ENCODE results near the gene HIP1R. TPM values are rescaled to one million over a fixed set of nuclear protein-coding genes. Genes with fewer than 3 reads are reported as not detected.

The HIP1R gene
- total and polyA plus RNA-seq, 10 of the 15 experiments (the other 5 are each of a cell fraction or from before 2014, with no cell fraction given), result 0.18 to 27.7 (median 11.7) TPM

GRCh38 chr12:122868471-122869177 lies 33.4 kb downstream of the HIP1R start:
- H2AFZ ChIP-seq (ENCODE audit: control insufficient read depth, low read depth, low read length), result no peak overlapping the region
- POLR2A ChIA-PET, result no interaction called here
- WGBS (ENCODE audit: insufficient coverage, insufficient replicate concordance, low lambda C conversion rate, missing lambda C conversion rate), result 80% methylated on average over 13 of the region's 13 CpGs
- no peak overlapping the region for H3K4me3 ChIP-seq
- no peak overlapping the region for H3K4me2 ChIP-seq (ENCODE audit: control insufficient read depth, insufficient read depth)
- no peak for ATAC-seq
- no peaks in the 10 kb centered on the region for H3K9me3 ChIP-seq (replicated peaks; ENCODE audit: control insufficient read depth, insufficient read depth, low read length)
- peaks cover 7% of the 10 kb centered on the region for H3K79me2 ChIP-seq (ENCODE audit: control insufficient read depth, insufficient read depth, low read length)
- no peak overlapping the region for H3K27ac ChIP-seq (ENCODE audit: control insufficient read depth, insufficient read depth)
- no peak for FAIRE-seq
- in situ Hi-C loops (cut with MboI), result loop anchor here (25.0 kb wide), 1 partner anchor 369 kb away; the partner anchor contains the start of genes MPHOSPH9 and MTRFR
- intact Hi-C loops (cut with micrococcal nuclease; ENCODE audit: unreplicated experiment), result no loop called here
- no peaks in the 10 kb centered on the region for H4K20me1 ChIP-seq (ENCODE audit: control insufficient read depth, insufficient read depth)
- RAD21 ChIA-PET (ENCODE audit: unreplicated experiment), result no interaction called here
- BruUV-seq (replicated peaks), result no TSS peak
- CTCF ChIA-PET, result interaction anchor here (2.2 to 4.2 kb wide), 2 partner anchors 26 to 84 kb away, joined by 9 to 20 read pairs; no protein-coding TSS in a partner anchor
- H3K36me3 ChIP-seq (ENCODE audit: control insufficient read depth in 2 of 2, insufficient read depth in 2 of 2, low read length in 1 of 2), result peaks cover 15 to 40% of the 10 kb centered on the region in 2 experiments; a peak in 3 of 4 replicates
- peaks cover 26% of the 10 kb centered on the region for H3K4me1 ChIP-seq (ENCODE audit: control insufficient read depth, insufficient read depth, low read length)
- H3K9ac ChIP-seq (ENCODE audit: control insufficient read depth, insufficient read depth, low read length), result no peak overlapping the region
- no peak for DNase-seq (ENCODE audit: low read depth, low spot score)
- H3K27me3 ChIP-seq (replicated peaks in 1 of 2; ENCODE audit: control insufficient read depth in 2 of 2, insufficient read depth in 2 of 2, low read length in 1 of 2), result no peaks in the 10 kb centered on the region
- SMC1A ChIA-PET (ENCODE audit: uncharacterized antibody, unreplicated experiment), result interaction anchor here (4.6 kb wide), 1 partner anchor 20 kb away, joined by 64 read pairs; no protein-coding TSS in a partner anchor
- TF ChIP-seq RELB (IDR thresholded peaks at IDR 0.05; ENCODE audit: low read depth), result no peak
- no peak for TF ChIP-seq RFX5 (IDR thresholded peaks at IDR 0.05; ENCODE audit: low read depth, low read length)
- TF ChIP-seq HCFC1 (IDR thresholded peaks at IDR 0.05; ENCODE audit: low read length), result no peak
- no peak for TF ChIP-seq NRF1 (conservative IDR thresholded peaks at IDR 0.05; ENCODE audit: low read depth, low read length)
- no peak for TF ChIP-seq E4F1 (IDR thresholded peaks at IDR 0.05; ENCODE audit: borderline replicate concordance, partially characterized antibody)
- no peak for TF ChIP-seq SUPT20H (IDR thresholded peaks at IDR 0.05; ENCODE audit: borderline replicate concordance, control insufficient read depth, low read depth, low read length)
- no peak for TF ChIP-seq RBBP5 (conservative IDR thresholded peaks at IDR 0.05)
- no peak for TF ChIP-seq E2F8 (IDR thresholded peaks at IDR 0.05; ENCODE audit: low read depth, partially characterized antibody)
- TF ChIP-seq PKNOX1 (IDR thresholded peaks at IDR 0.05), result no peak
- TF ChIP-seq ZNF687 (IDR thresholded peaks at IDR 0.05), result no peak

Data from GM12878 (cell line).